IMR-90 (cell line): ENCODE data around the gene UBA1. TPM values are rescaled to one million over a fixed set of nuclear protein-coding genes. Genes with fewer than 3 reads are reported as not detected.

Experiments used
- ATAC-seq: fragments of 200-7000 bp; cut with Tn5 transposase; 2 replicates; pipeline ENCODE4 v1.9.1; 2020; ENCODE audit warnings: low read depth, mild to moderate bottlenecking, moderate library complexity
- BruUV-seq: library from RNA; stranded (reverse); fragments of 400-500 nt; replicated peaks from 2 replicates; lab custom pipeline; 2021; lab: Mats Ljungman, UMichigan
- CTCF ChIA-PET: fragments of 300-600 bp; formaldehyde crosslinking; extraction: SDS; loops from one replicate; lab custom pipeline; 2021; ENCODE audit warnings: antibody characterized with exemption; lab: Yijun Ruan, JAX
- POLR2A ChIA-PET: fragments of 300-600 bp; sonication (Branson Sonifier 250); formaldehyde crosslinking; loops from one replicate; lab custom pipeline; 2022; ENCODE audit warnings: antibody characterized with exemption; ENCODE audit not compliant: unreplicated experiment; lab: Charles Lee
- DNase-seq: peaks from one replicate; pipeline ENCODE4 v3.0.0; 2013
- H2AFZ ChIP-seq: replicated peaks from 2 replicates; pipeline ENCODE3; 2013; ENCODE audit warnings: low read length, mild to moderate bottlenecking; ENCODE audit not compliant: poor library complexity
- H2AK5ac ChIP-seq: 2 replicates; pipeline ENCODE4 v1.6.1; 2013; ENCODE audit warnings: low read depth, low read length, inconsistent platforms
- H2AK9ac ChIP-seq: replicated peaks from 2 replicates; pipeline ENCODE3; 2013; ENCODE audit warnings: mild to moderate bottlenecking, low read depth, low read length, moderate library complexity; ENCODE audit not compliant: poor library complexity
- H2BK120ac ChIP-seq: 2 replicates; pipeline ENCODE4 v1.6.1; 2013; ENCODE audit warnings: low read depth, low read length, inconsistent platforms
- H2BK15ac ChIP-seq: 3 replicates; pipeline ENCODE4 v1.6.1; 2013; ENCODE audit warnings: low read depth, low read length, inconsistent platforms
- H2BK20ac ChIP-seq: 2 replicates; pipeline ENCODE4 v1.6.1; 2013; ENCODE audit warnings: low read depth, mild to moderate bottlenecking, inconsistent platforms, low read length, moderate library complexity
- H2BK5ac ChIP-seq: 2 replicates; pipeline ENCODE4 v1.6.1; 2013; ENCODE audit warnings: mild to moderate bottlenecking, low read depth, low read length, inconsistent platforms; ENCODE audit not compliant: poor library complexity, severe bottlenecking
- H3K14ac ChIP-seq: replicated peaks from 2 replicates; pipeline ENCODE4 v1.6.1; 2013; ENCODE audit warnings: low read depth, low read length, inconsistent platforms
- H3K18ac ChIP-seq: 2 replicates; pipeline ENCODE4 v1.6.1; 2013; ENCODE audit warnings: low read depth, low read length, control low read depth
- H3K23ac ChIP-seq: 2 replicates; pipeline ENCODE4 v1.6.1; 2013; ENCODE audit warnings: low read depth, low read length, inconsistent platforms
- H3K27ac ChIP-seq: 2 replicates; pipeline ENCODE4 v1.5.1; 2013; ENCODE audit warnings: mild to moderate bottlenecking, control low read depth, low read length; ENCODE audit not compliant: insufficient read depth
- H3K27me3 ChIP-seq: 2 replicates; pipeline ENCODE4 v1.6.1; 2013; ENCODE audit warnings: low read length; ENCODE audit not compliant: control insufficient read depth, insufficient read depth
- H3K36me3 ChIP-seq: 2 replicates; pipeline ENCODE4 v1.6.1; 2013; ENCODE audit warnings: low read length, mixed read lengths; ENCODE audit not compliant: control insufficient read depth, insufficient read depth
- H3K4ac ChIP-seq: 2 replicates; pipeline ENCODE4 v1.6.1; 2013; ENCODE audit warnings: low read depth, low read length, inconsistent platforms
- H3K4me1 ChIP-seq: 2 replicates; pipeline ENCODE4 v1.6.1; 2013; ENCODE audit warnings: low read length, mixed read lengths; ENCODE audit not compliant: control insufficient read depth, insufficient read depth
- H3K4me2 ChIP-seq: 2 replicates; pipeline ENCODE4 v1.6.1; 2013; ENCODE audit warnings: low read depth, mild to moderate bottlenecking, control low read depth, low read length, moderate library complexity
- H3K4me3 ChIP-seq: 2 replicates; pipeline ENCODE4 v1.5.1; 2013; ENCODE audit warnings: low read depth, mild to moderate bottlenecking, control low read depth, low read length, moderate library complexity; ENCODE audit not compliant: insufficient read depth
- H3K56ac ChIP-seq: 2 replicates; pipeline ENCODE4 v1.6.1; 2013; ENCODE audit warnings: low read length, inconsistent platforms; ENCODE audit not compliant: insufficient read depth; ENCODE audit errors: extremely low read depth
- H3K79me1 ChIP-seq, 2 experiments: 2 replicates each; pipeline ENCODE4 v1.6.1; 2013; ENCODE audit warnings: low read length in 2 of 2, inconsistent platforms in 1 of 2, low read depth in 1 of 2
- H3K9ac ChIP-seq: 2 replicates; pipeline ENCODE4 v1.6.1; 2013; ENCODE audit warnings: low read depth, low read length, control low read depth
- H3K9me1 ChIP-seq: 2 replicates; pipeline ENCODE4 v1.6.1; 2013; ENCODE audit warnings: low read length, inconsistent platforms; ENCODE audit not compliant: insufficient read depth
- H3K9me3 ChIP-seq: 2 replicates; pipeline ENCODE4 v1.6.1; 2013; ENCODE audit warnings: low read length; ENCODE audit not compliant: control insufficient read depth, insufficient read depth
- H4K20me1 ChIP-seq: 2 replicates; pipeline ENCODE4 v1.6.1; 2013; ENCODE audit warnings: low read length, inconsistent platforms; ENCODE audit not compliant: insufficient read depth
- H4K5ac ChIP-seq: 2 replicates; pipeline ENCODE4 v1.6.1; 2013; ENCODE audit warnings: mild to moderate bottlenecking, low read depth, low read length, control low read depth
- H4K8ac ChIP-seq, 2 experiments: 2 replicates each; pipeline ENCODE4 v1.6.1; 2013; ENCODE audit warnings: low read depth in 2 of 2, low read length in 2 of 2, control low read depth in 1 of 2, inconsistent platforms in 1 of 2
- H4K91ac ChIP-seq: 2 replicates; pipeline ENCODE4 v1.6.1; 2013; ENCODE audit warnings: low read depth, low read length, inconsistent platforms; ENCODE audit not compliant: insufficient read depth
- BHLHE40 ChIP-seq: fragments of 150-350 bp; IDR thresholded peaks from 2 replicates; pipeline ENCODE4 v1.6.1; 2016; ENCODE audit warnings: mild to moderate bottlenecking, low read depth, low read length
- USF2 ChIP-seq: fragments of 150-350 bp; IDR thresholded peaks from 2 replicates; pipeline ENCODE4 v1.6.1; 2017; ENCODE audit warnings: mild to moderate bottlenecking, antibody characterized with exemption, low read length, low read depth
- WGBS, 2 experiments: methylation state at CpG; one replicate each; pipeline versions ENCODE4 v1.1.5 to v1.1.7; 2013; ENCODE audit warnings: missing lambda C conversion rate in 2 of 2; ENCODE audit not compliant: insufficient read length in 1 of 2; ENCODE audit errors: extremely low coverage in 2 of 2; 5-methylcytosine and 5-hydroxymethylcytosine counted together
- dilution Hi-C: fragments of 300-500 bp; cut with HindIII; formaldehyde crosslinking; loops from one replicate; pipeline ENCODE4 v1.14.3; 2018; ENCODE audit warnings: low sequenced_read_pairs; ENCODE audit not compliant: unreplicated experiment
- in situ Hi-C: fragments of 300-500 bp; cut with MboI; formaldehyde crosslinking; loops from 3 replicates; pipeline ENCODE4 v1.14.3; 2019; ENCODE audit warnings: low sequenced_read_pairs, inconsistent platforms, mixed read lengths
- intact Hi-C: fragments of 100-400 bp; cut with micrococcal nuclease; formaldehyde crosslinking; loops from 2 replicates; pipeline ENCODE4 v1.10.0; 2022
- polyA plus RNA-seq, 3 experiments: library from polyadenylated mRNA; depleted of rRNA; stranded (reverse); fragments of >200 nt; gene quantifications; 2 replicates each; pipeline ENCODE4 v1.2.3, GENCODE V29; 2012; ENCODE audit warnings: low replicate concordance in 1 of 3
- total RNA-seq: library from RNA; depleted of rRNA; stranded (reverse); fragments of >200 nt; gene quantifications from 2 replicates; pipeline ENCODE4 v1.2.3, GENCODE V29; 2012

UBA1 gene
- total and polyA plus RNA-seq, 2 of the 4 experiments (the other 2 are of a cell fraction): 299 to 343 TPM

GRCh38 chrX:47156611-47157520 is 36.8 kb upstream of the UBA1 start (continued):
- no peak for TF ChIP-seq BHLHE40

GRCh38 chrX:47158131-47158530 is 35.5 kb upstream of the UBA1 start:
- CTCF ChIA-PET: no interaction called here
- H2AFZ ChIP-seq: no peak overlapping the region
- no peak overlapping the region for H4K5ac ChIP-seq
- H2BK20ac ChIP-seq: no peak overlapping the region
- dilution Hi-C loops: no loop called here
- BruUV-seq: no TSS peak
- TF ChIP-seq USF2: no peak
- no peaks in the 10 kb centered on the region; the same call in 1 of the 2 replicates for H3K27me3 ChIP-seq
- in situ Hi-C loops: no loop called here
- H3K9ac ChIP-seq: no peak overlapping the region
- H2BK5ac ChIP-seq: no peak overlapping the region
- no peak overlapping the region for H3K4me2 ChIP-seq
- no peaks in the 10 kb centered on the region for H3K4me1 ChIP-seq
- H4K20me1 ChIP-seq: peaks cover 19% of the 10 kb centered on the region
- H3K79me1 ChIP-seq: peaks cover 3 to 15% of the 10 kb centered on the region in 2 experiments; a peak in 3 of 4 replicates
- 93% methylated on average over 5 of the region's 16 CpGs; no CpG with 5 or more reads in 1 of the 2 experiments for WGBS, 2 experiments
- H3K36me3 ChIP-seq: peaks cover 21% of the 10 kb centered on the region
- no peak overlapping the region for H3K23ac ChIP-seq
- H3K18ac ChIP-seq: no peak overlapping the region
- no peak overlapping the region for H3K56ac ChIP-seq
- no peak for ATAC-seq
- H4K91ac ChIP-seq: no peak overlapping the region
- H3K9me3 ChIP-seq: no peaks in the 10 kb centered on the region; the same call in 1 of the 2 replicates
- no peak overlapping the region for H3K4me3 ChIP-seq
- no peak overlapping the region for H2BK120ac ChIP-seq
- H3K4ac ChIP-seq: no peak overlapping the region
- no peak for DNase-seq
- H2AK5ac ChIP-seq: no peak overlapping the region
- H3K9me1 ChIP-seq: no peaks in the 10 kb centered on the region
- POLR2A ChIA-PET: no interaction called here
- H3K27ac ChIP-seq: no peak overlapping the region
- H4K8ac ChIP-seq: no peak overlapping the region
- no peak overlapping the region for H2BK15ac ChIP-seq
- no peak overlapping the region for H3K14ac ChIP-seq
- intact Hi-C loops: no loop called here
- H2AK9ac ChIP-seq: no peak overlapping the region
